CD4-positive, alpha-beta T cell treated with Interferon alpha-2 for 1 hour (primary cell): ENCODE data around the gene AGPAT4.

Source experiments
- DNase-seq, 2 donors: peaks; one replicate each; pipeline ENCODE4 v3.0.0-alpha.2; 2020 to 2022

The AGPAT4 gene

DNA sequence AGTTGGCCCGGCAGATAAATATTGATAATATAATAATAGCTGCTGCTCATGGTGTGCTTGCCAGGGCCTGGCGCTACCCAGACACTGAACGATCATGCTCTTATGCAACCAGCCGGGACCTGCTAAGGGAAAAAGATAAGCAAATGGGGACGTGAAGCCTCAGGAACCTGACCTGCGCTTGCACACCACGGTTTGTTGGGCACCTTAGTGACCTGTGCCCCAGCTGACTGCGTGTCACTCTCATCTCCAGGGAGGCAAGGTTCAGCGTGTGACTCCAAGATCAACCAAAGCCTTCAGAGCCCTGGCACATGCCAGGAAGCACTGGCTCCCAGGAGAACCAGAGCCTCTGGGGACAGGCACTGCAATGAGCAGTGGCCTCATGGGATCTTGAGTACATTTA lies 111.1 kb downstream of the AGPAT4 start:
- no peak for DNase-seq

- DNase-seq: no peak
Observed at GRCh38 chr6:161161889-161162624, 111.8 kb downstream of the AGPAT4 start.

GRCh38 chr6:161161121-161161520 lies 112.7 kb downstream of the AGPAT4 start:
- no peak for DNase-seq

DNA sequence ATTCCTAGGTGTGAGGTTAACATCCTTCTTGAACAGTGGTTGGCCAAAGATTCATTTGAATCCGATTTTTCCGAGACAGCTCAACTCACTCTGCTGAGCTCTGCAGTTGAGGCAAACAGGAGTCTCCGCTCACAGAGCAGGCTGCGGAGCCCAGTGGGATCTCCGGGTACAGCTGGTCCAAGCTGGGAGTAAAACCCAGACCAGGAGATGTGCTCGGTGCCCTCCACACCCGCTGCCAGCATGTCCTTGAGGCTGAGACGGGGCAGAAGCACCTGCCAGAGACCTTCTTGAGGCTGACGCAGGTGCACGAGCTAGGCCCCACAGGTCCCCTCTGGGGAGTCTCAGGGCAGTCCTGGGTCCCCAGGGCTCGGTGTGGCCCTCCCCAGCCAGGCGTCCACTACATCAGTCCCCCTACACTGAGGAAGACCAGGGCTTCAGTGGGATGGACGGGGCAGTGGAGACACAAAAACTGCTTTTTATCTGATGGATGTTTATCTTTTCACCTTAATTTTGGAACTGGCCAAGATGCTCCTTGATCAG lies 119.0 kb downstream of the AGPAT4 start:
- DNase-seq: no peak

DNA sequence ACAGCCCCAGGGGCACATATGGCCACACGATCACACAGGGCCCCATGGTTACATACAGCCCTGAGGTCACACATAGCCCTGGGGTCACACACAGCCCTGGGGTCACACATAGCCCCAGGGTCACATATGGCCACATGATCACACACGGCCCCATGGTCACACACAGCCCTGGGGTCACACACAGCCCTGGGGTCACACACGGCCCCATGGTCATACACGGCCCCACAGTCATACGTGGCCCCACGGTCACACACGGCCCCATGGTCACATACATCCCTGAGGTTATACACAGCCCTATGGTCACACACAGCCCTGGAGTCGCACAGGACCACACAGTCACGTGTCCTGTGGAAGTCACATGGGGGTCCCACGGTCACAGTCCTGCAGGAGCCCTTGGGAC lies 120.1 kb downstream of the AGPAT4 start:
- no peak for DNase-seq

DNA sequence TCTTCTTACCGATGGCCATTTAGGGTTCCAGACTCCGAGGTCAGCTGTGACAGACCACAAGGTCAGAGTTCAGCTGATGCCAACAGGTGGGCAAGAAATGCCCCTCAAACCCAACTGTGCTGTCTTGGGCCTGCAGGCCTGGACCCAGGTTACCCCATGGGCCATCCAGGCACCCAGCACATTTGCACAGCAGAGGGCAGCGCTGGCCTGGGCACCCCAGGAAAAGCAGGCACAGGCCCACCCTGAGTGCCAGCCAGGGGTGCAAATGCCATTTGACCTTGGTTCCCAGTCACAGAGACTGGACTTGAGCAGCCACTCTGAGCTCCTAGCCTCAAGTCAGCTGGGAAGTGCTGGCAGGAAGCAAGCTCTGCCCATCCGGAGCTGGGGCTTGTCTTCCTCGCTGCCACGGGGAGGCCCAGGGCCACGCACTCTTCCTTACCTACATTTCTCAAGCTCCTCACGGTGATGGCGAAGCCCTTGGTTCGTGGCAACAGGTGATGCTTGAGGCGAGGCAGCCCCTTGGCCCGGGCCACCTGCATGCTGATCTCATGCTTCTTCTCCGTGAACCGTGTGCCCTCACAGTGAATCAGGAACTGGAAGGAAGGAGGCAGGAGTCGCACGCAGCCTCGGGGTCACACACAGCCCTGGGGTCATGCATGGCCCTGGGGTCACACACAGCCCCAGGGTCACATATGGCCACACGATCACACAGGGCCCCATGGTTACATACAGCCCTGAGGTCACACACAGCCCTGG lies 120.8 kb downstream of the AGPAT4 start:
- no peak for DNase-seq

- DNase-seq: no peak
Observed at GRCh38 chr6:161152527-161152862, 121.4 kb downstream of the AGPAT4 start.

DNA sequence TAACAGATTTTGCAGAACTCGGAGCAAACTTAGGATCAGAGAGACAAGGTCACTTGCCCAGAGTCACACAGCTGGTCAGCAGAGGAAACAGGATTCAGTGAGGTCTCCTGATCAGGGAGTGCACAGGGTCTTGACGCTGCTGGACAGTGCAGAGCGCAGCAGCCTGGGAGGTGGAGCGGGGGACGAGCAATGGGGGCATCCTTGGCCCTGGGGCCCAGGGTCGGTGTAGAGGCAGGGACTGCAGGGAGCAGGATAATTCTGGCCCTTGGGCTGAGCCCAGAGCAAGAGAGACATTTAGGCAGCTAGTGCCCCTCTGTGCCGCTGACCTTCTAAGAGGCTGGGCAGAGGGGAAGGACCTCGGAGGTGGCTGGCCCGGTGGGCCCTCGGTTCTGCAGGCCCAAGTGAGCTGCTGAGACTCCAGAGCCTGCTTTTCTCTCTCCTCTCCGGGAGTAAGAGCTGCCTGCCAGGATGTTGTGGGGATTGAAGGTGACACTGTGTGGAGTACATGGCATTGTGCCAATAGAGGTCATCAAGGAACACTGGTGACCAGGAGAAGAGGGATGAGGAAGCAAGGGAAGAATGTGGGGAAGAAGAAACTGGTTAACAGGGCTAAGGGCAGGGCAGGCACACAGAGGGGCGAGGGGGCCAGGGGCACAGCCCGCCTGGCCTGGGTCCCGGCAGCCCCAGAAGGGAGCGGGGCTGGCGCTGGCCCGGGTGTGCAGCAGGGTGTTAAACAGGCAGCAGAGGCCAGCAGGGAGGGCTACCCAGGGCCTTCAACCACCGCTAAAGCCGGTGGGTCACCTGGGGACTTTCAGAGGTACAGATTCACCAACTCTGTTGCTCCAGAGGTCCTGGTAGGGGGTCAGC lies 122.0 kb downstream of the AGPAT4 start:
- no peak for DNase-seq

DNA sequence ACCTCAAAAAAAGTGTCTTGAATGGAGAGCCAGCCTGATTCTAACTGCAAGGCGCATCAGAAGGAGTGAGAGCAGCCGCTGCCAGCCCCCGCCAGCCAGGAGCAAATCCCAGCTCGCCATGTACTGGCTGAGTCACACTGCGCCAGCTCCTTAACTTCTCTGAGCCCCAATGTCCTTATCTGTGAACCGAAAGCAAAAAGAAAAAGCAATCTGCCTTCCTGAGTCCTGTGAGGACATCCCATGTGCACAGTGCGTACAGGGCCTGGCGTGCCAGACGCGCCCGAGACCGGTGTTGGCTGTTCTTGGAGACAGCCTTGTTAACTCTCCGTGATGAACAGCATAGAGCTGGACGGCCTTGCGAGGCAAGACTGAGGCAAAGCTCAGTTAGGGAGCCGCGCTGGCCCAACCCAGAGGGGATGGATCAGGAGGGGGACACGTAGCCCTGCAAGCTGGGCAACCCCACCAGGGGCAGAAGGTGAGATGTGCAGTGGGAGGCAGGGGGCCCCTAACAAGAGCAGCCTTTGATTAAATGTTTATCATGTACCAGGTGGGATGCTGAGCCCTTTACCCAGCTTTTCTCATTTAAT lies 122.7 kb downstream of the AGPAT4 start:
- DNase-seq: no peak

GRCh38 chr6:161150566-161150965 lies 123.3 kb downstream of the AGPAT4 start:
- DNase-seq: no peak

DNA sequence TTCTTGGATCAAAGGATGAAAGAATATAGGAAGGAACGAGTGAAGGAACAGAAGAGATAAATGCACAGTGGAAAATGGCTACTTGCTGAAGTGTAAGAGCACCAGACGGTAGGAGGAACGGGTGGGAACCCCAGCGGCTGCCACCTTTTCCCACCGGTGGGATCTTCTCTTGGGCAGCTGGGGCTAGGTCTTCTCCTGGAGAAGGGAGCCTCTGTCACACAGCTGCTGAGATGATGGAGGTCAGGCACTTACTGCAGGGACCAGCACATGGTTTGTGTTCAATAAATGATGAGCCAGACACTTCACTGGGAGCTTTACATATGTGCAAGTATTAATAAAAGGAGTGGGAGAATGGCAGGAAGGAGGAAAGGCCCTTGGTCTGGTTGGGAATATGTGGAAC lies 123.7 kb downstream of the AGPAT4 start:
- DNase-seq: no peak

- DNase-seq: no peak
Observed at GRCh38 chr6:161143663-161144430, 130.0 kb downstream of the AGPAT4 start.

- no peak for DNase-seq
Observed at GRCh38 chr6:161142957-161143296, 130.9 kb downstream of the AGPAT4 start.

- DNase-seq: no peak
Observed at GRCh38 chr6:161141173-161141572, 132.7 kb downstream of the AGPAT4 start.

DNA sequence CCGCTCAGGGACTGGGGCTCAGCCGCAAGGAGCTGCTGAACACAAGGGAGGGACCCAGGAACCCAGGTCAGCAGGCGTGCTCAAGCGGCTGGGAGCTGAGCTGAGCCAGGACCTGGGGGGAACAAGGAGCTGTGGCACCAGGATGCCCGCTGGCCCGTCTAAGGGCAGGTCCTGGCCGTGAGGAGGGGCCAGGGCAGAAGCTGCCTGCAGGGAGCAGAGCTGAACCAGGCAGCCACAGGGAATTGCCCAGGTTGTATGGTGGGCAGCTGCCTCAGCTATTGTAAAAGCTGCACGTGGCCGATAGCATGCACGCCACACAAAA lies 133.3 kb downstream of the AGPAT4 start:
- no peak for DNase-seq

DNA sequence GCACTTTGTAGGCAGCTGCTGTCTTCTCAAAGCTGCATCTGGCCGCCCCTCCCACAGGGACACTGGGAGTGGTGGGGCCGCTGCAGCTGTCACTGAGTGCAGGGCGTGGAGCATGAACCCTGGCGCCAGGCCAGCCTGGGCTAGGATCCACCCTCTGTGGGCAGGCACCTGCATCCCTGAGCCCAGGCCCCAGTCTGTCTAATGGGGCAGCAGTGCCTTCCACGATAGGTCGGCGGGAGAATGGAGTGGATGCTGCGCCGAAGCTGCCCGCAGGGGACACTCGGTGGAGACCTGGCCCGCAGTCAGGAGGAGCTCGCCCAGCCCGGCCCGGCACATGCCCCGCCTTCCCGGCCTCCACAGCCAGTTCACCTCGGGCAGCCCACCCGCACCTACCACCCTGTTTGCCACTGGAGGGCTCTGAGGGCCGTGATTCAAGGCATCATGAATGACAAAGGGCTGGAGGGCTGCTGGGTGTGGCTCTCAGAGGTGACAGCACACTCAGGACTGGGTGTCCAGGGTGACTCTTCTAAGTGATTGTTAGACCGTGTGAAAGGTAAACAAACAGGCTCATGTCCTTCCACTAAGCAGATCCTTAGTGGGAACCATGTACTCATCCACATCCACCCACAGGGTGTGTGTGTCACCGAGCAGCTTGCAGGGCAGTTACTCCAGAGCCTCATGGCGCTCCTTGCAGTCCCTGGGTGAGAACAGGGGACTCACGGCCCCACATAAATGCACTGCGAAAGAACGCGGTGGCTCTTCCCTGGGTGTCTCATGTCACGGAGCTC lies 133.9 kb downstream of the AGPAT4 start:
- DNase-seq: no peak

GRCh38 chr6:161139304-161139765 lies 134.5 kb downstream of the AGPAT4 start:
- no peak for DNase-seq

DNA sequence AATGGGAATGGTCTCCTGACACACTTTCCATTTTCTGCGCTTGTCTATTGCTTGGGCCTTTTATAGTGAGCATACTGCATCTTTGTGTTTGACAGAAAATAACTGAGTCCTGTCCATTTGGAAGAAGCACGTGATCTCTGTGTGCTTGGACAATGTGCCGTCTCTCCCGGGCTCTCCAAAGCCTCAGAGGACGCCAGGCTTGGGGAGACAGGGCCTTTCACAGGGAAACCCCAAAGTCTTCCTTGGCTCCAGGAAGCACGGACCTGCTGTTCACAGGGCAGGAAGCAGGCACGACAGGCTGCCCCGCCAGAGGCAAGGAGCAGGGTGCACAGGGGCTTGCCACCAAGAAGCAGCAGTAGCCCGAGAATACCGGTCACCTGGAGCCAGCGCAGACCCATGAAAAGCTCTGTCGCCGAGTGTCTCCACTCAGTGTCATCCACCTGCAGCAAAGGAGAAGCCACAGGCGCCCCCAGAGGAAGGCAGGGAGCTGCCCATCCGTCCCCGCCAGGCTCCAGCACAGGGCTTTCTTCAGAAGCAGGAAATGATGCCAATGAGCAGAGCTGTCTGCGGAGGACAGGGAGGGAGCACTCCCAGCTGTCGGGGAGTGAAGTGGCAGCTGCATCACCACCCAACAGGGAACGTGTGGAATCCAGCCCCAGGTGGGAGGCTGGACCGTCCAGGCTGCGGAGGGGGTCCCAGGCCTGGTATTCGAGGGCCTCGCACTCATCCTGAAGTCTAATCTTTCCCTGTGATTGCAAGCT lies 135.1 kb downstream of the AGPAT4 start:
- no peak for DNase-seq

DNA sequence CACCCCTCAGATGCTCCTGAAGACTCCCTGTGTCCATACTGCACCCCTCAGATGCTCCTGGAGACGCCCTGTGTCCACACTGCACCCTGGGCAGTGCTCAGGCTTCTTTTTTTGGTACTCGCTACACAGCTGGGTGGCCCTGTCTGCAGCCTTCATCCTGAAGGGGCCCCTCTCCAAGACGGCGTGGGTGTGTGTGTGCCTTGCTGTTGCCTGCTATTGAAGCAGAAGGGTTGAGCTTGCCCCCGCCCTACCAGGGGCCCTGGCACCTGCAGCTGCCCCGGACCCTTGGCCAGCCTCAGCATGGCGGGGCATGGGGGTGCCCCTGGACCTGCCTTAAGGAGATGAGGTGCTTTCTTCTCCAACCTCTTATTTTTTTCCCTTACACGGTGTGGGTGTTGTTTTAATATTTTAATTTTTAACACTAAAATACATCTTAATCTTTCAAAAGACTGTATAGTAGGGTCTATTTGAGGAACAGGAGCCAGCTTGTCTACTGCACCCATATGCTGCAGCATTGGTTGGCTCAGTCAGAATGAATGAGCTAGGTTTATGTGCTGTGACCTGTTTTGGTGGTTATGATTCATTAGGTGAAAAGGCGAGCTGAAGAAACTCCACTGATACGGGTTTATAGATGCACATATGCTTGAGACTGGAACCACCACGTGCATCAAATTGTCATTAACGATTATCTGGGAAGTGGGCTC lies 135.9 kb downstream of the AGPAT4 start:
- no peak for DNase-seq

GRCh38 chr6:161137320-161137719 lies 136.5 kb downstream of the AGPAT4 start:
- no peak for DNase-seq
